ENCODE data around the gene CAMSAP2. TPM values are rescaled to one million over a fixed set of nuclear protein-coding genes. Genes with fewer than 3 reads are reported as not detected.

Gene CAMSAP2
- total RNA-seq, 2 donors from 2014 or later: 22.1 to 22.2 TPM

DNA sequence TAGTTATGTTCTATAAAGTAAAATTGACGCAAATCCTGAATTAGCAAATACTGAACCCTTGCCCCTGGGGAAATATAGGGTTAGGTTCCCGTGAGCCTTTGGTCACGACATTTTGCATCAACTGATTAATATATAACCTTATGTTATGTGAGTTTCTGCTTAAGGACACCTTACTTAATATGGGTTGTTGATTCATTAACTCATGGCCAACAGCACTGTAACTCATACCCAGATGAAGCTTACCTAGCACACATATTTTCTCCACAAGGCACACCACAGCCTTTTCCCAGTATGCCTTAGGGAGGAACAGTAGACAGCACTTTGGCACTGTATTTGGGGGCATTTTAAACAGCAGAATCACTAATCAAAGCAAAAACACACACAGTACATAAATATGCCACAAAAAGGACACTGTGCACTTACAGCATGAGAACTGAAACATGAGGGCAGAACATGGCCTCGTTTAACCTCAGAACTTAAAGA, 171.1 kb downstream of the CAMSAP2 start:
- H3K9me3 Mint-ChIP-seq: no peaks in the 10 kb centered on the region
- Histone ChIP-seq H3K9ac (ENCODE audit: extremely low read depth, low read length, poor library complexity, severe bottlenecking) (no peak overlapping the region), H3K9me3 (ENCODE audit: control insufficient read depth, low read length) (no peaks in the 10 kb centered on the region), H3K4me1 (ENCODE audit: control insufficient read depth, insufficient read depth, low read length) (no peaks in the 10 kb centered on the region), H3K27me3 (ENCODE audit: control insufficient read depth, insufficient read depth, low read length, poor library complexity, severe bottlenecking) (no peaks in the 10 kb centered on the region), H3K27ac (ENCODE audit: low read depth, low read length) (no peak overlapping the region), H3K36me3 (ENCODE audit: control insufficient read depth, insufficient read depth, low read length) (peaks cover 57% of the 10 kb centered on the region), H3K4me3 (ENCODE audit: low read length) (no peak overlapping the region)
- no peak overlapping the region for H3K4me3 Mint-ChIP-seq
- no peaks in the 10 kb centered on the region for H3K4me1 Mint-ChIP-seq
- TF ChIP-seq, protein P1, sequence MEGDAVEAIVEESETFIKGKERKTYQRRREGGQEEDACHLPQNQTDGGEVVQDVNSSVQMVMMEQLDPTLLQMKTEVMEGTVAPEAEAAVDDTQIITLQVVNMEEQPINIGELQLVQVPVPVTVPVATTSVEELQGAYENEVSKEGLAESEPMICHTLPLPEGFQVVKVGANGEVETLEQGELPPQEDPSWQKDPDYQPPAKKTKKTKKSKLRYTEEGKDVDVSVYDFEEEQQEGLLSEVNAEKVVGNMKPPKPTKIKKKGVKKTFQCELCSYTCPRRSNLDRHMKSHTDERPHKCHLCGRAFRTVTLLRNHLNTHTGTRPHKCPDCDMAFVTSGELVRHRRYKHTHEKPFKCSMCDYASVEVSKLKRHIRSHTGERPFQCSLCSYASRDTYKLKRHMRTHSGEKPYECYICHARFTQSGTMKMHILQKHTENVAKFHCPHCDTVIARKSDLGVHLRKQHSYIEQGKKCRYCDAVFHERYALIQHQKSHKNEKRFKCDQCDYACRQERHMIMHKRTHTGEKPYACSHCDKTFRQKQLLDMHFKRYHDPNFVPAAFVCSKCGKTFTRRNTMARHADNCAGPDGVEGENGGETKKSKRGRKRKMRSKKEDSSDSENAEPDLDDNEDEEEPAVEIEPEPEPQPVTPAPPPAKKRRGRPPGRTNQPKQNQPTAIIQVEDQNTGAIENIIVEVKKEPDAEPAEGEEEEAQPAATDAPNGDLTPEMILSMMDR (conservative IDR thresholded peaks at IDR 0.05): no peak
- H3K36me3 Mint-ChIP-seq (ENCODE audit: low read depth): peaks cover 64% of the 10 kb centered on the region
- WGBS, 2 experiments (ENCODE audit: insufficient coverage in 1 of 2, insufficient read length in 1 of 2): 98 to 100% methylated on average over 2 to 4 of the region's 4 CpGs
- DNase-seq: no peak
- no peak overlapping the region for H3K27ac Mint-ChIP-seq
- no peaks in the 10 kb centered on the region for H3K27me3 Mint-ChIP-seq (ENCODE audit: insufficient read depth)

Other genes starting within 250 kb of the CAMSAP2 start
- 10 to 100 TPM; 13.5 to 20.9 TPM for gene KIF14, start 118.1 kb upstream of the CAMSAP2 start, total RNA-seq
- 10 to 100 TPM; 22.1 to 23.9 TPM for gene DDX59, start 69.0 kb upstream of the CAMSAP2 start, total RNA-seq
- gene GPR25, start 134.1 kb downstream of the CAMSAP2 start, total RNA-seq: not detected
- 10 to 100 TPM; 59.5 to 61.5 TPM for gene INAVA, start 156.0 kb downstream of the CAMSAP2 start, total RNA-seq